ENCODE measurements around the gene TSTD1.
"Not testable (repeated sequence)": the region's sequence is repeated elsewhere in the genome, so short reads cannot be mapped to it uniquely, and the experiment has no call there.

TSTD1 gene

GRCh38 chr1:161068306-161069234 lies 29.8 kb upstream of the TSTD1 start:
- ATAC-seq, result peak; percentile 68 to 69

GRCh38 chr1:161066694-161067093 lies 27.9 kb upstream of the TSTD1 start:
- ATAC-seq, result peak; percentile 56 to 63

- ATAC-seq, result not testable (repeated sequence)
Observed at GRCh38 chr1:161065681-161066080, 26.9 kb upstream of the TSTD1 start.

GRCh38 chr1:161063936-161064335 lies 25.2 kb upstream of the TSTD1 start:
- ATAC-seq, result not testable (repeated sequence)

- ATAC-seq, result no peak
Observed at GRCh38 chr1:161061419-161061818, 22.7 kb upstream of the TSTD1 start.

GRCh38 chr1:161059293-161059692 lies 20.5 kb upstream of the TSTD1 start:
- ATAC-seq, result no peak

- ATAC-seq, result no peak
Observed at GRCh38 chr1:161054805-161055204, 16.0 kb upstream of the TSTD1 start.

GRCh38 chr1:161054232-161054631 lies 15.5 kb upstream of the TSTD1 start:
- ATAC-seq, result no peak

GRCh38 chr1:161052899-161053298 lies 14.1 kb upstream of the TSTD1 start:
- no peak for ATAC-seq

- no peak for ATAC-seq
Observed at GRCh38 chr1:161051219-161051618, 12.5 kb upstream of the TSTD1 start.

GRCh38 chr1:161048949-161049722 lies 10.4 kb upstream of the TSTD1 start:
- no peak for ATAC-seq

GRCh38 chr1:161047436-161048420 lies 9.0 kb upstream of the TSTD1 start:
- ATAC-seq, result no peak

GRCh38 chr1:161046605-161047228 lies 8.0 kb upstream of the TSTD1 start:
- no peak for ATAC-seq

- ATAC-seq, result peak; percentile 86 to 89
Observed at GRCh38 chr1:161045736-161046604, 7.2 kb upstream of the TSTD1 start, which contains the start of gene USF1. USF1 (minus strand) TSS chr1:161045977; CDS start chr1:161043275, 2,702 bp downstream.

GRCh38 chr1:161044908-161045735 lies 6.4 kb upstream of the TSTD1 start:
- ATAC-seq, result peak; percentile 37 to 56

- ATAC-seq, result no peak
Observed at GRCh38 chr1:161044535-161044907, 5.8 kb upstream of the TSTD1 start.

- ATAC-seq, result no peak
Observed at GRCh38 chr1:161039546-161039945, 782 bp upstream of the TSTD1 start.

GRCh38 chr1:161039154-161039545 lies 386 bp upstream of the TSTD1 start:
- ATAC-seq, result no peak

GRCh38 chr1:161037661-161038522 lies 872 bp downstream of the TSTD1 start:
- ATAC-seq, result no peak

Data from activated CD4-positive, CD25-positive, alpha-beta regulatory T cell treated with anti-CD3 and anti-CD28 coated beads, Interleukin-2, amount 50 U/mL, for 24 hours (primary cell).